OCI-LY1 (cell line): ENCODE results near the gene PTPRD.

Source experiments
- CTCF ChIP-seq: fragments of 200-600 bp; sonication (generic), shearing (Covaris generic); IDR thresholded peaks from 2 replicates; pipeline ENCODE4 v1.5.1; 2017; ENCODE audit warnings: mild to moderate bottlenecking, antibody characterized with exemption, low read length, moderate library complexity, mixed read lengths
- EZH2 ChIP-seq: fragments of 200-600 bp; sonication (generic), shearing (Covaris generic); IDR thresholded peaks from 2 replicates; pipeline ENCODE4 v1.8.0; 2017; ENCODE audit warnings: borderline replicate concordance, mixed run types, mild to moderate bottlenecking, antibody characterized with exemption, low read length, moderate library complexity, mixed read lengths

GRCh38 chr9:8673830-8674229 is 1939.0 kb downstream of the PTPRD start:
- TF ChIP-seq CTCF (no peak), EZH2 (no peak)
